GM21390 (cell line): Measurements from ENCODE around the gene ATL3.
"Not testable (repeated sequence)": the region's sequence is repeated elsewhere in the genome, so short reads cannot be mapped to it uniquely, and the experiment has no call there.

Experiments
- ATAC-seq: cut with Tn5 transposase; IDR thresholded peaks from one replicate; pipeline ENCODE4 v1.9.1; 2021; ENCODE audit not compliant: unreplicated experiment

ATL3 gene

DNA sequence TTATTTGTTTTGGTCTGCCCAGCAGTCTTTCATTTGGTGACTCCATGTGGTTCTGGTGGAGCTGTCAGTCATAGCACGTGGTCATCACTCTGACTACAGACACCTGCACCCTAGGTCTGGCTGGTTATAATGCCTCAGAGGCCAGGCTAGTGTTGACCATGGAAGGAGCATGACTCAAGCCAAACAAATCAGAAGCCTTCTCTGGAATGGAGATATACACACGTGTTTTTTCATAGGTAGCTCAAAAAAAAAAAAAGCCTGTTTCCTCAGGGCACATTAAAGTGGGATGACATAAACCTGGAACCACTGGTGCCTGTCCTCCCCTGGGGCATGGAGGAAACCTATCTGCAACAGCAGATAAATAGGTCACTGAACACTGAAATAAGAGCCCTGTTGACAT is 48.9 kb downstream of the ATL3 start:
- no peak for ATAC-seq

DNA sequence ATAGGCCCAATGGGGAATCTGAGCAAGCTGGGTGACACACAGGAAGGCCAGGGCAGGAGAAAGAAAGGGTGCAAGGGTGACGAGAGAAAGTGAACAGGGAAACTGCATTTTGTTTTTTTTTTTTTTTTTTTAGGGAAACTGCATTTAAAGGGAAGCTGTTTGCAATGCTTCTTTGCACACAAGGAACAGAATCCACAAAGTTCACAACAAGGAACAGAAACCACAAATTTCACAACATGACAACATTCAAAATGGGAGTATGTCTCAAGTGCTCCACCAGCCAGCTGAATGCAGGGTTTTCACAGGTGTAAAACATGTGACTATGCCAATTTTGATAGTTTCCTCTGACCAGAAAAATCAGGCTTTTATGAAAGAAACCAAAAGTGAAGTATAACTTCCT is 50.1 kb downstream of the ATL3 start:
- no peak for ATAC-seq

DNA sequence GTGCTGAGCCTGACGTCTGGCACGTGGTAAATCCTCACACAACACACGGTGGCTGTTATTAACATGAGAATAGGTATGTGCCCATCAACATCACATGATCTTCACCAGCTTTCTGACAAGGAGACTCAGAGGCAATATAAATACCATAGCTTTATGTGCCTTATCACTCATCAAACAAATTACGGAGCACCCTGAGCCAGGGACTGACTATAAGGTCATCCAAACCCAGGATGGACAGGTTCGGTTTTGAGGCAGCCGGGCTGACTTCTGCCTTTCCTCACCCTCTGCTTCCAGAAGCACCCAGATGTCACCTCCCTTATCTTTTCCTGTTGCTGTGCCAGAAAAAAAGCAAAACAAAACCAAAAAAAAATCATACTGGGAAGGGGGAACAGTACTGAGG is 51.2 kb downstream of the ATL3 start:
- ATAC-seq = no peak

DNA sequence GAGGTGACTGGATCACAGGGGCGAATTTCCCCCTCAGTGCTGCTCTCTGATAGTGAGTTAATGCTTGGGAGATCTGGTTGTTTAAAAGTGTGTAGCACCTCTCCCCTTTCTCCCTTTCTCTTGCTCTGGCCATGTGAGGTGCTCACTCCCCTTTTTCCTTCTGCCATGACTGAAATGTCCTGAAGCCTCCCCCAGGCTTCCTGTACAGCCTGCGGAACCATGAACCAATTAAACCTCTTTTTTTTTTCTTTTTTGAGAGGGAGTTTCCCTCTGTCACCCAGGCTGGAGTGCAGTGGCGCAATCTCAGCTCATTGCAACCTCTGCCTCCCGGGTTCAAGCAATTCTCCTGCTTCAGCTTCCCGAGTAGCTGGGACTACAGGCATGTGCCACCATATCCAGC is 53.5 kb downstream of the ATL3 start:
- ATAC-seq = not testable (repeated sequence)

DNA sequence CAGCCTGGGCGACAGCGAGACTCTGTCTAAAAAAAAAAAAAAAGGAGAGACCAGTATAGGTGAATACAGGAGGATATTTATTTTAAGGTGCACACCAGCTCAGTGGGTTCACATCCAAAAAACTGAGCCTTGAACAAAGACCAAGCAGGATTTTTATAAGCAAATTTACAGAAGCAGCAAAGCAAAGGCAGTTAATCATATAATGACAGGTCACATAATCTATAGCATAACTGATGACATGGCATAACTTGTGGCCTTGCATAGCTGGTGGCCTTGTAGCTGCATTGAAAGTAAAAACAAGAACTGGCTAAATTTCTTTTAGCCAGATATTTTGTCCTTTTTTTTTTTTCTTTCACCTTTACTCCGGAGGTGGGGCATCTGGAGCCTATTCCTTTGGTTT is 54.2 kb downstream of the ATL3 start:
- ATAC-seq = no peak

DNA sequence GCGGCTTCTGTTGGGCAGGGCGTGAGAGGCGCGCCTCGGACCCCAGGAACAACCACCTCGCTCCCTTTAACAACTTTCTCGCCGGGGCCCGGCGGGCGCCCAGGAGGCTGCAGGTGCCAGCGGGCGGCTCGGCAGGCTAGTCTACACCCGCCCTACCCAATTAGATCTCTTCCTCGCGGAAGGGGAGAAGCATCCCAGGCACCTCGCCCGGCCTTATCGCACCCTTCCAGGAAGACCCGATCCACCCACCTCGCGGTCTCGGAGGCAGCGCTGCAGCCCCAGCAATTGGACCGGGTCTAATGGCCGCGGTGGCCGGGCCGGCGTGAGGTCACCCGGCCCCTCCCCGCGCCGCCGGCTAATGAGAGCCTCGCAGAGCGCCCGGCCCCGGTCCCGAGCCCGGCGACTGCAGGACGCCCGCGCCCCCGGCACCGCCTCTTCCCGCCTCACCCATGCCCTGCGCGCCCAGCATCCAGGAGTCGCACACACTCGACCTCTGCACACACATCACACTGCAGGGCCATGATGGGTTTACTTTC is 57.0 kb downstream of the ATL3 start, which contains the start of gene PLAAT3:
Gene PLAAT3, minus strand, starts transcription at position 298 of the 536 bp plus-strand sequence. CDS start 419 bp downstream, outside the sequence.
- no peak for ATAC-seq

DNA sequence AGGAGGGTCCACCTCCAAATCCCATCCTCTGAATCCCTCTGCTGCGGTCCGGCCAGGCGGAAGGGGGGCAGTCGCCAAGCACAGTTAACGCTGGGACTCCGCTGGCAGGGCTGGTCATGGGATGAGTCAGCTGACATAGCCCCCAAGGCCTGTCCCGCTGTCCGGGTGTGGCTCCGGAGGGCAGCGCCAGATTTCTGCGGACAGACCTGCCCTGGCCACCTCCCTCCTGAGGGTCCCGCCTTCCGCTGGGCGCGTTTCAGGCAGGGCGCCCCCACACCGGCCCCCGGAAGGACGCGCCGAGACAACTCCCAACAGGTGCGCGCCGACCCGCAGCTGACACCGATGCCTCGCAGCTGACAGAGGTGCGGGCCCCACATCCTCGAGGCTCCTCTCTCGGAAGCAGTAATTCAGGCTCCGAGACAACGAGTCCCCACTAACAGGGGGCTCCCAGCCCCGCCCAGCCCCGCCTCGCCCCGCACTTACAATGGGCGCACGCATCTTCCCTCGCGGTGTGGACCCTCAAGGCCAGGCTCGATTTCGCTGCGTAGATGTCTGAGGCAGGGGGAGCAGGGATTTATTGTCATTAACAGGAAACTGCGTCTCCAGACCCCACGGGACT is 57.5 kb downstream of the ATL3 start:
- no peak for ATAC-seq

DNA sequence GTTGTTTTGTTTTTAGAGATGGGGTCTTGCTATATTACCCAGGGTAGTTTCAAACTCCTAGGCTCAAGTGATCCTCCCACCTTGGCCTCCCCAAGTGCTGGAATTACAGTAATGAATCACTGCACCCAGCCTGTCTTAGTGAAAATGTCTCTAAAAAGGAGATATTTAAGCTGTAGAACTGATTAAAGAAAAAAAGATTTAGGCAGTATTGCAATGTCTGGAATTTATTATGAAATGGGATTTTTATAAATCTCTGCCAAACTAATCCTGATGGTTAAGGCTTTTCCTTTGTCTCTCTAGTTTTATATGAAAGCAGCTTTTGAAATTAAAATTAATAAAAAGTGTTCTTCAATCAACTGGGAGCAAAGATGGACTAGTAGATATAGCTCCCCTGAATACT is 59.0 kb downstream of the ATL3 start:
- ATAC-seq = no peak

DNA sequence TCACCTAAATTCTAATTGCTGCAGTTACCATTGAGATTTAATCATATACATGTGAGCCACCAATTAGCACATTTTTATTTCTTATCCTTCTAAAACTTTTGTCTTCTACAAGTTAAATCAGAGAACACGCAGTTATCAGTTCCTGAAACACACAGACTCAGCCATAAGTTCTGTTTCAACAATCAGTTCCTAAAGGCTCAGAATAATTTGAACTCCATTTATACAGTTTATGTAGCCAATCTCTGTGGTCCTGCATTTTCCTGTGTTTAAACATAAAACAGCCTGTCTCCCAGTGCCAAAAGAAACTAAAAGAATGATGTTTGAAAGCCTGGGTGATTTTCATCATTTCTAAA is 59.8 kb downstream of the ATL3 start:
- no peak for ATAC-seq

DNA sequence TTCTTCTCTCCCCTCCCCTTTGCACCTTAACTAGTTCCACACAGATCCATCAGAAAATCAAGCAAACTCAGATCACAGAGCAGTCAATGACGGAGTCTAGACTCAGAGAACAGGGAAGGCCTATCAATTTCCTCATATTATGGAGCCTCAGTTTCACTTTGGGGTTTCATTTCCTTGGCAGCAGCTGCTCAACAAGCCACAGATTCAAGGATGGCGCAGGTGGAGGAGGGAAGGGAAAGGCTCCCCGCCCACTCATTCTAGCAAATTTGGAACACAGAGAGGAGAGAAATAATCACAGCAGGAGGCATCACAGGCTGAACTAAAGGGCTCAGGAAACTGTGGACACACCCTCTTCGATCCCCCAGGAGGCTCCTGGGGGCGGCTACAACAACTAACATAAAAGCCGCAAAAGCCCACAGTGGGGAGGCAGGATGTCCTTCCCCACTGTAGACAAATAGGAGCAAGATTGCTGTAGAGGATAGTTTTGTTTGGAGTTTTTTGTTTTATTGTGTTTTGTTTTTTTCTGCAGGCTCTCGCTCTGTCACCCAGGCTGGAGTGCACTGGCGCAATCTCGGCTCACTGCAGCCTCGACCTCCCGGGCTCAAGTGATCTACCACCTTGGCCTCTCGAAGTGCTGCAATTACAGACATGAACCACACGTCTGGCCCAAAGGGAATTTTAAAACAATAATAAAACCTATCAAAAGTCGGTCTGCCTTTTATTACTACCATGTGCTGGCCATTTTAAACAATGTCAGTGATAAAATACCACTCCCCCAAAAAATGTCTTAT is 60.4 kb downstream of the ATL3 start:
- ATAC-seq = no peak

DNA sequence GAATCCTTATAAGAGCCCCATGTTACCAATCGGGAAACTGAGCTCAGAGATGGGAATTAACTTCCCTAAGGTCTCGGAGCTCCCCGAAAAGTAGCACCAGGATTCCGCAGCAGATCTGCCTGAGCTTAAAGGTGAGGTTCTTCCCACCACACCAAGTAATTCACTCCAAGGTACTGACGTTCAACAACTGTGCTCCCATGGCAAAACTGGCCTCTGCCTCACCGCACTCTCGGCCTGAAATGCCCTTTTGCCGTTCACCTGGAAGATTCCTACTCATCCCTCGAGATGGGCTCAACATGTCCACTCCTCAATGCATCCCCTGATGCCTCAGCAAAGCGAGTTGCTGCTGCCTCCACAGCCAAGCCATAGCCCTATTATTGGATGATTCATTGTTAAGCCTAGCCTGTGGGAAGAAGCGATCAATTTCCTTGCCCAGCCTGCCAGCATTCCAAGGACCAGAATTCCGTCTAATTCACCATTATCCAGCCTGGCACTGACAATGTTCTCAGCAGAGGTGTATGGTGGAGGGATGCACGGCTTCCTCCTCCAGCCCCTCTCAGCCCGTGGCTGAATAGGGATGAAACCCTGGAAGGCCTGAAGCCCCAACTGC is 61.1 kb downstream of the ATL3 start:
- ATAC-seq = no peak

DNA sequence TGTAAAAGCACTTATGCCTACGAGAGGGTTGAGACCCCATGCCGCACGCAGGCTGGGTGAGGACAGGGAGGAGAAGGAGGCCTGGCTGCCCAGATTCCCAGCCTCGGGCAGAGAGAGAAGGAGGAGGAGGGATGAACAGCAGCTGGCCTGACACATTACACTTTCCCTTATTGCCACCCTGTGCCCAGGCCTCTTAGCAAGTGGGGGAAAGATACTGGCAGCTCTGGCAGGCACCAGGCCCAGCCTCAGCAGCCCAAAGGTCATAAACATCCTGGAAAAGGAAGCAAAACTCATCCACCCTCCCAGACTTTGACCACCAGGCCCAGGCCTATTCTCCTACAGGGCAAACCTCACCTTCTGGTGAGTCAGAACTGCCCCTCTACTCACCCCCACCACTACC is 61.6 kb downstream of the ATL3 start:
- no peak for ATAC-seq

DNA sequence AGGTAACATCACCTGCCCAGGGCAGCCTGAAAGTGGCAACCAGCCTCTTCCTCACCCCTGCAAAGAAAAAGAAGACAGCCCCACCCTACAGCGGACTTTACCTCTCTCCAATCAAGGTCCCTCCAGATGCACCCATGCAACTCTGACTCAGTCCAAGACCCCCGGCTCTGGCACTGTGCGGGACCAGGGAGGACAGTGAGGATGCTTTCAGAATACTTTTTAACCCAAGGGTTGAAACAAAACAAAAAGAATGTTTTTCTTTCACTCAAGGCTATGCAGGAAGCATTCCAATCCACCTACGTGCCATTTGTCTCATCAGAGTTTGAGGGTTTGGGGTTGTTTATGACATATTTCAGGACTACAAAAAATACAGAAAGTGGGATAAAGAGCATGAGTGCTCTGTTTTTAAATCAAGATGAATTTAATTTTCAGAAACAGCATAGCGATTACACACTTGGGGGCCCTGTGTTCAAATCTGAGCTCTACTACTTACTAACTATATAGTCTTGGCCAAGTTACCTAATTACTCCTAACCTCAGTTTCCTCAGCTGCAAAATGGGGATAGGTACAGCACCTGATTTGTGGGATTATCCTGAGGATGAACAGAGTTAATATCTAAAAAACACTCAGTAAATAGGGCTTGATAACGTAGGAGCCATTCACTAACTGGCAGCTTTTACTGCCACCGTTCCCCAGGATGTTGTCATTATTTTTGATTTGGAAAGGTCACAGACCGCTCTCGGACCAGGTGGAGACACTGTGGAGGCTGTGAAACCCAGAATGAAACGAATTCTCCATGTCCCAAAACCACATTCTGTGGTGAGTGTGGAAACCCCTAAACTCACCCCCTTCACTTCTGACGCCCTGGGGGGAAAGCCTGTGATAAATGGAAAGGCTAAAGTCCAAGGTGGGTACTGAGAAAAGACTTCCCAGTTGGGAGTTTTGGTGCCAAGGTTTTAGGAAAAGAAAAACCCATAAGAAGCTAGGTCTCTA is 62.5 kb downstream of the ATL3 start:
- ATAC-seq = no peak

DNA sequence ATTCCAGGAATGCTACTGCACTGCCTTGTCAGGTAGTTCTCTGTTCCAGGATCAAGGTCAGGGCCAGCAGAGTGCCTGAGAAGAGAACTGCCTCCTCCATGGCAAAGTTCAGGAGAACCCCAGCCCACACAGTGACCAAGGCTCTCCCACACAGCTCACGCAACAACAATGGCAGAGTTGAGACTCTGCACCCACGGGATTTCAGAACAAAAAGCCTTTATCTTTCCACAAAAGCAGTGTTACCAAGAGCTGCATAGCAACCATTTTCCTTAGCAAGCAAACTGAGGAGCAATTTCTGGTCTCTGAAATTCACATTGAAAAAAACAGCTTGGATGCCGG is 68.0 kb downstream of the ATL3 start:
- no peak for ATAC-seq

DNA sequence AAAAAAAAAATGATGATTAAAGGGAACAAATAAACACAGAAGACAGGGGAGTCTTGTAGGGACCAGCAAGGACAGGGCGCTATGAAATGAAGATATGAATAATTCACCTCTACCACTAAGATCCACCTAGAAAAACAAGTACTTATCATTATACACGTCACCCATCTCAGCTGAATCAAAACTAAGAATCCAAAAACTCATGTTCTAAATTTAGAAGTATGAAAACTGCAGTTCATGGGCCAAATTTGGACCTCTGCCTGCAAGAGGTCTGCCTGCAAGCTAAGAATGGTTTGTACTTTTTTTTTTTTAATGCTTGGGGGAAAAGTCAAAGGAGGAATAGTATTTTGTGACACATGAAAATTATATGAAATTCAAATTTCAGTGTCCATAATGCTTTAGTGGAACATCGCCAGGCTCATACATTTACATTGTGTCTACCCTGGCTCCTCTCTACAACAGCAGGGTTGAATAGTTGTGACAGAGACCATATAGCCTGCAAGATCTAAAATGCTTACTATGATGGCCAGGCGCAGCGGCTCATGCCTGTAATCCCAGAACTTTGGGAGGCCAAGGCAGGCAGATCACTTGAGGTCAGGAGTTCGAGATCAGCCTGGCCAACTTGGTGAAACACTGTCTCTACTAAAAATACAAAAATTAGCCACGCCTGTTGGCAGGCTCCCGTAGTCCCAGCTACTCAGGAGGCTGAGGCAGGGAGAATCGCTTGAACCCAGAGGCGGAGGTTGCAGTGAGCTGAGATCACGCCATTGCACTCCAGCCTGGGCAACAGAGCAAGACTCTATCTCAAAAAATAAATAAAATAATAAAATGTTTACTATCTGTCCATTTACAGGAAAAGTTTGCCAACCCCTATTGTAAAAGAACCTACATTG is 68.6 kb downstream of the ATL3 start:
- ATAC-seq = not testable (repeated sequence)

DNA sequence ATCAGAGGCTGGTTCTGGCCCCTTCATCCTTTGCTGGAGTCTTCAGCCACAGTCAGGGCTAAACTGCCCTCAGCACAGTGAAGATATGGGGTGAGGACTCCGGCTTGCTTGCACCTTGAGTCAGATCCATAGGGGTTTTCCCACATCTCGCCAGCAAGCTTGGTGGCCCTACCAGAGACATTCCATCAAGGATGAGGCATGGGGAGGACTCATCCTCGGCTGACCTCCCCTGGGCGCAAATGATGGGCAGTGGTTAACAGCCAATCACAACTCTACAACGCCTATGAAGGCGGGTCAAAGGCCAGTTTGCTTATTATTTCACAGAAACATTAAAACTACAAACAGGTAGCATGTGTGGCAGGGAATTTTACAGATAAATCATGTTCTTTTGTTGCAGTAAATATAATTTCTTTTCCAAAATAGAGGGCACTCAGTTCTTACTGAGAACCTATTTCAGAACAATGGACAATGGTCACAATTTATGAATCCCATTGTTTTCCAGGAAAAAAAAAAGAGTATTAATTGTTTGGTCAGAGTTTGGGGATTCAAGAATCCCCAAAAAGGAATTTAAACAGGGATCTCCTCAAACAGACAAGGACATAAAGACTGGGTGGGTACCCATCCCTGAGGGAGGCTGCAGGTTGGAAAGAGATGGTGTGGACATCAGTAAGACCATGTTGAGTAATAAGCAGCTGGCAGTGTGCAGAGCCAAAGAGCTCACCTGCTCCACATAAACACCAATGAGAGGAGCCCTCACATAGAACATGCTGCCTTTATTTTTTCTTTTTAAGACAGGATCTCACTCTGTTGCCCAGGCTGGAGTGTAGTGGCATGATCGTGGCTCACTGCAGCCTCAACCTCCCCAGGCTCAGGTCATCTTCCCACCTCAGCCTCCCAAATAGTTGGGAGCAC is 71.7 kb downstream of the ATL3 start:
- ATAC-seq = no peak

DNA sequence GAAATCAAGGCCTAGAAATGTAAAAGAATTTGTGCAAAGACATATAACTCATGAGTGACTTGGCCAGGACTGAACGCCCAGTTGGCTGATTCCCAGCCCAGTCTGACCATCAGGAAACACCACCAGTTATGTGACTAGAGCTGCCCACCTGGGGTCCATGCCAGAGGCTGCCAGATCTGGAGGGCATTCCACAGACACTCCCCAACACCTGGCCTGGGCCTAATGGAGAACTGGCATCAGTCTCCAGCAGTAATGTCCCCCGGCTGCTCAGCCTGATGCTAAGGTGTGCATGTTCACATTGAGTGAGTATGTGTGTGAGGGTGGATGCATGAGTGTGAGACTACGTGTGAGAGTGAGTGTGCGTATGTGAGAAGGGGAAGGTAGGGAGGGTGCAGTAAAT is 72.6 kb downstream of the ATL3 start:
- no peak for ATAC-seq

DNA sequence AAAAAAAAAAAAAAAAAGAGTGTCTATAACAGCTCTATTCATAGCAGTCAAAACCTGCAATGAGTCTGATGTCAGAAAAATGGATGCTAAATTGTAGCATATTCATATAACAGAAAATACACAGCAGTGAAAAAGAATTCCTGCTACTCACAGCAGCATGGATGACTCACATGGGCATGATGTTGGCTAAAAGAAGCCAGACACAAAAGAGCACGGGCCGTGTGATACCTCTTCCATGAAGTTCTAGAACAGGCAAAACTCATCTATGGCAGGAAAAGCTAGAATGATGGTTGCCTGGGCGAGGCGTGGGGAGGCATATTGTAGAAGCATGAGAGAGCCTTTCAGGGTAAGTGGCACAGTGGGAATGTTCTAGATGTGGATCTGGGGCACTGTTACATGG is 75.9 kb downstream of the ATL3 start:
- ATAC-seq = no peak

DNA sequence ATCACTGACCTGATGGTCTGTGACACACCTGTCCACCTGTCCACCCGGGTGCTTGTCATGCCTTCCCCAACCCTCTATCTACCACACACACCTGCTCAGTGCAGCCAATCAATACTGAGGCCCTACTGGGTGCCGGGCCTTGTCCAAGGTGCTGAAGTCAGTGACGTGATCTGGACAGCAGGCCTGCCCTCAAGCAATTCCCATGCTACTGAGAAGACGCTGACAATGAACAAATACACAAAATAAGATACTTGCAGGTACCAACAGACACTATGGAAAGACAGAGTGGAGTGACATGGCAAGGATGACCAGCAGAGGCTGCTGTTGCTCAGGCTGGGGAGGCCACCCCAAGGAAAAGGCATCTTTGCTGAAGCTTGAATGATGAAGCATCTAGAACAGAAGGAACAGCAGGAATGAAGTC is 78.2 kb downstream of the ATL3 start:
- no peak for ATAC-seq
